HG03469 (cell line): ENCODE results near the gene SECTM1.

ENCODE experiments used
- ATAC-seq: cut with Tn5 transposase; IDR thresholded peaks from one replicate; pipeline ENCODE4 v1.9.1; 2021; ENCODE audit warnings: mild to moderate bottlenecking, moderate library complexity, moderate number of reproducible peaks; ENCODE audit not compliant: unreplicated experiment

Gene SECTM1

DNA sequence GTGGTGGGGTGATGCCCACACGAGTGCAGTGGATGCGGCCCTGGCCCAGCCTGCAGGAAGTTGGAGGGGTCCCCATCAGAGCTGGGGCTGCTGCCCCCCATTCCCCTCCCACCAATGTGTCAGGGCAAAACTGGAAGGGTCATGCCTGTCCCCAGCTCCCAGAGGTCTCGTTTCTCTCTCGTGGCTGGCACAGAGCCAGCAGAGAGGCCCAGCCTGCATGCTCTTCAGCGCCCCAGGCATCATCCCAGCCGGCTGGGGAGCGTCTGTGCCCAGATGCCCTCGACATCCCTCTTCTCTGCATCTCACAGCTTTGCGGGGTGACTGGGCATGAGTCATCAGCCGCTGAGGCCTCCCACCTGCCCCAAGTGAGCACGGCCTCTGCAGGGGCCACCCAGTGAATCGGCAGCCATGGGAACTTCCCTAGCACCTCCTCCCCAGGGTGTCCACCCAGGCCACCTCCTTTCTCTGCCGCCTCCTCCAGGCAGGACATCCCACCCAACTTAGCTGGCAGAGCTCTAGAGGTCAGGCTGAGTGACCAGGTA, 50.3 kb downstream of the SECTM1 start:
- ATAC-seq = no peak

GRCh38 chr17:82282239-82283207, 51.0 kb downstream of the SECTM1 start:
- no peak for ATAC-seq

DNA sequence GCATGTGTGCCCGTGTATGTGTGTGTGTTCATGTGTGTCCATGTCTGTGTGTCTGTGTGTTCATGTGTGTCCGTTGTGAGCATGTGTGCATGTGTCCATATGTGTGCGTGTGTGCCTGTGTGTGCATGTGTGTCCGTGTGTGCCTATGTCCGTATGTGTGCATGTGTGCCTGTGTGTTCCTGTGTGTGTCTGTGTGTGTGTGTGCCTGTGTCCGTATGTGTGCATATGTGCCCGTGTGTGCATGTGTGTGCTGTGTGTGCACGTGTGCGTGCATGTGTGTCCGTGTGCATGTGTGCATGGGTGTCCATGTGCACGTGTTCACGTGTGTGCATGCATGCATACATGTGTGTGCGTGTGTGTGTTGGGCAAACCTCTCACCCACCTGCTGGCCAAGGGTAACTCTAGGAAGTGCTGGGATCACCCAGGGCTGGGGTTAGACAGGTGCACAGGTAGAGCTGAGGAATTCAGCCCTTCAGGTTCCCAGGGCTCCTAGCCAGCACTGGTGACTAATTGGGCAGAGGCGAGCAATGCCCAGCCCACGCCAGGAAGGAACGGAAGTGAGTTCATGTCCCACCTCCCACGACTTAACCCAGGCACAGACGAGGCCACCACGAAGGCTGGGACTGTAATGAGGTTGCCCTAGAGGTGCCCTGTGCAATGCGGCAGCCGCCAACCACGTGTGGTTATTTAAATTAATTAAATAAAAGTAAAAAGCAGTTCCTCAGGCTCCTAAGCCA, 51.9 kb downstream of the SECTM1 start:
- no peak for ATAC-seq

GRCh38 chr17:82281076-82281475, 52.5 kb downstream of the SECTM1 start:
- no peak for ATAC-seq

GRCh38 chr17:82280537-82280936, 53.0 kb downstream of the SECTM1 start:
- ATAC-seq = no peak

- ATAC-seq = no peak
These were observed 54.7 kb downstream of the SECTM1 start for GRCh38 chr17:82278786-82279391.

GRCh38 chr17:82278308-82278707, 55.3 kb downstream of the SECTM1 start:
- no peak for ATAC-seq

DNA sequence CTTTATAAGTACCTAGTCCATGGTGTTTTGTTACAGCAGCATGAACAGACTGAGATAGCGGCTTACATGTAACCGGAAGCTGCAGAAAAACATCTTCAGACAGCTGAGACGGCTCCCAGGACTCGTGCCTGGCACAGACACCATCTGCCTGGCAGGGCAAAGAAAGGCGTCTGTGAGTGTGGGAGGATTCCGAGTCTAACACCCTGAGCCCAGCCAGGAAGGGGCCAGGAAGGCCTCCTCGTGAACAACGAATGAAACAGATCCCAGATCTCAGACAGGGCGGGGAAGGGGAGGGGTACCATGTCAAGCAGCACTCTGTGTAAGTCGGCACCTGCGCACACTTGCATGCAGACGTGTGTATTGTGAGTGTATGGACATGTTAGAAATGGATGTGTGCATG, 55.7 kb downstream of the SECTM1 start:
- no peak for ATAC-seq

- no peak for ATAC-seq
These were observed 56.6 kb downstream of the SECTM1 start for GRCh38 chr17:82276938-82277337.

- no peak for ATAC-seq
These were observed 58.2 kb downstream of the SECTM1 start for GRCh38 chr17:82275326-82275725.

GRCh38 chr17:82274134-82275020, 59.2 kb downstream of the SECTM1 start:
- no peak for ATAC-seq

GRCh38 chr17:82273327-82274133, 60.0 kb downstream of the SECTM1 start, which contains the start of gene CSNK1D:
Gene CSNK1D, minus strand, starts transcription at chr17:82273700. Its CDS starts 319 bp downstream, at chr17:82273381.
- no peak for ATAC-seq

DNA sequence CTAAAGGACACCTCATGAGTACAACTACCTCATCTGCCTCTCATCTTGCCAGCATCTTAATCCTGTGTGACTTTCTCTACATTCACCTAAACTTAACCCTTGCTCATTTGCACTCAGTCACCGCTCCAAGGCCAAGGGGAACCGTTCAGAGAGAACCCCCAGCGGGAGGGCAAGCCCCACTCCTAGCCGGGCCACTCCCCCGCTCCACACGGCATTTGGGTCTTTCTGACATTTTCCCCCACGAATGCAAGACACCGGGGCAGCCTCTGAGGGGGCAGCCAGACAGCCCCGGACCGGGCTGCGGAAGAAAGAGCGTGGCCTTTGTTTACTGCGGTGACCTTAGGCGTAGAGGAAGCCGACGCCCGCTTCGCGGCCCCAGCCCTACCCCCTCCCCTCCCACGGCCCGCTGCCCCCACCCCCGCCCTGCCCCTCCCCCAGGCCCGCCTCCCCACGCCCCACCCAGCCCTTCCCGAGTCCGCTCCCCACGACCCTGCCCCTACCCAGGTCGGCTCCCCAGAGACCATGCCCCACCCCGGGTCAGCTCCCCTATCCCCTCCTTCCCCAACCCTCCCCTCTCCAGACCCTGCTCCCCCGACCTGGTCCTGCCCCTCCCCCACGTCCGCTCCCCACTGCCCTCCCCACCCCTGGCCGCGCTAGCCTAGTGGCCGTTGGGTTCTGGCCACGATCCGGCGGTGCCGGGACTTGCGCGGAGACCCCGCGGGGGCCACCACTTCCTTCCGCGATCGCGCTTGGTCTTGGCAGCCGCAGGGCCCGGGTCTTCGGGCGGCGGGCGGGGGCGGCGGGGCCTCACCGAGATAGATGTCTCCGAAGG, 60.9 kb downstream of the SECTM1 start:
- no peak for ATAC-seq

DNA sequence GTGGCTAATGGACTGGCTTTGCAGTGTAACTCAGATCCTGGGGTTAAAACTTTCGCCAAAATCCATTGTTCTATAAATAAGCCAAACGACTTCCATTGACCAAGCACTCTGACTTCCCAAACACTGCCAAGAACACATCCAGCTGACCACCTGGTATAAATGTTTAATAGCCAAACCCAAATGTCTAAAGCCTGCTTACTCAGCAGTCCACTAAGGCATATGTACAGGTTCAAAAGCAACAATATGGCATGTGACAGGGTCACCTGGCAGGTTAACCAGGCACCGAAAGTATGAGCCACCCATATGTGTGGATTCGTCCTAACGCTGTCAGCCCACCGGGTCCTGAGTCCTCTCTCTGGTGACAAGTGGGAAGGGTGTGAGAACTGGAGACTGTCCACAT, 62.2 kb downstream of the SECTM1 start:
- ATAC-seq = no peak
